Esophagus squamous epithelium (tissue), 4 donors: ENCODE results near the gene MGST2.

Experiments used
- POLR2A ChIP-seq, 4 donors: fragments of 450-650 bp; IDR thresholded peaks; one replicate each; pipeline ENCODE4 v1.6.1; 2017; ENCODE audit warnings: antibody characterized with exemption in 4 of 4, mild to moderate bottlenecking in 4 of 4, moderate library complexity in 3 of 4
- TF ChIP-seq, protein P1 (sequence below), 6 experiments: fragments of 450-650 bp in 4 of 6; fragments of 200-600 bp in 2 of 6; sonication (generic) in 2 of 6; IDR thresholded peaks; one replicate each; pipeline ENCODE4 v1.5.1; 2016 to 2019; ENCODE audit warnings: antibody characterized with exemption in 6 of 6, mild to moderate bottlenecking in 4 of 6, moderate library complexity in 4 of 6

GRCh38 chr4:139635966-139636365 is 29.7 kb upstream of the MGST2 start:
- TF ChIP-seq, protein P1, sequence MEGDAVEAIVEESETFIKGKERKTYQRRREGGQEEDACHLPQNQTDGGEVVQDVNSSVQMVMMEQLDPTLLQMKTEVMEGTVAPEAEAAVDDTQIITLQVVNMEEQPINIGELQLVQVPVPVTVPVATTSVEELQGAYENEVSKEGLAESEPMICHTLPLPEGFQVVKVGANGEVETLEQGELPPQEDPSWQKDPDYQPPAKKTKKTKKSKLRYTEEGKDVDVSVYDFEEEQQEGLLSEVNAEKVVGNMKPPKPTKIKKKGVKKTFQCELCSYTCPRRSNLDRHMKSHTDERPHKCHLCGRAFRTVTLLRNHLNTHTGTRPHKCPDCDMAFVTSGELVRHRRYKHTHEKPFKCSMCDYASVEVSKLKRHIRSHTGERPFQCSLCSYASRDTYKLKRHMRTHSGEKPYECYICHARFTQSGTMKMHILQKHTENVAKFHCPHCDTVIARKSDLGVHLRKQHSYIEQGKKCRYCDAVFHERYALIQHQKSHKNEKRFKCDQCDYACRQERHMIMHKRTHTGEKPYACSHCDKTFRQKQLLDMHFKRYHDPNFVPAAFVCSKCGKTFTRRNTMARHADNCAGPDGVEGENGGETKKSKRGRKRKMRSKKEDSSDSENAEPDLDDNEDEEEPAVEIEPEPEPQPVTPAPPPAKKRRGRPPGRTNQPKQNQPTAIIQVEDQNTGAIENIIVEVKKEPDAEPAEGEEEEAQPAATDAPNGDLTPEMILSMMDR (IDR thresholded peaks at IDR 0.05) = no peak
- no peak for TF ChIP-seq POLR2A (IDR thresholded peaks at IDR 0.05)
